H1 (cell line): ENCODE results near the gene MACROD2. TPM values are rescaled to one million over a fixed set of nuclear protein-coding genes. Genes with fewer than 3 reads are reported as not detected.

Source experiments
- CTCF ChIA-PET: fragments of 300-600 bp; sonication (Branson Sonifier 250); formaldehyde crosslinking; loops from one replicate; lab custom pipeline; 2021; ENCODE audit not compliant: partially characterized antibody; lab: Charles Lee
- POLR2A ChIA-PET: fragments of 300-600 bp; sonication (Branson Sonifier 250); formaldehyde crosslinking; loops from one replicate; lab custom pipeline; 2021; ENCODE audit warnings: inconsistent platforms; ENCODE audit not compliant: partially characterized antibody; lab: Charles Lee
- DNase-seq, 2 experiments: peaks; one replicate each; pipeline versions ENCODE4 v3.0.0 to v3.0.0-alpha.2; 2010 to 2022; ENCODE audit warnings: low spot score in 2 of 2, low read depth in 1 of 2, mixed read lengths in 1 of 2
- FAIRE-seq: peaks from 2 replicates; lab custom pipeline; 2011; peaks lifted over from hg19 to GRCh38; lab: Jason Lieb, UNC
- H2AFZ ChIP-seq: 2 replicates; pipeline ENCODE4 v1.8.1; 2012; ENCODE audit warnings: low read length, inconsistent platforms
- H2AK5ac ChIP-seq: 2 replicates; pipeline ENCODE4 v1.6.1; 2013; ENCODE audit warnings: low read depth, low read length
- H2BK120ac ChIP-seq: replicated peaks from 2 replicates; pipeline ENCODE3; 2013; ENCODE audit warnings: low read depth, low read length, inconsistent platforms
- H2BK12ac ChIP-seq: 2 replicates; pipeline ENCODE4 v1.6.1; 2013; ENCODE audit warnings: low read depth, low read length
- H2BK15ac ChIP-seq: 2 replicates; pipeline ENCODE4 v1.6.1; 2013; ENCODE audit warnings: low read length
- H2BK20ac ChIP-seq: 2 replicates; pipeline ENCODE4 v1.6.1; 2013; ENCODE audit warnings: low read length
- H2BK5ac ChIP-seq: 2 replicates; pipeline ENCODE4 v1.6.1; 2013; ENCODE audit warnings: low read depth, low read length
- H3K14ac ChIP-seq: 2 replicates; pipeline ENCODE4 v1.6.1; 2013; ENCODE audit warnings: inconsistent platforms; ENCODE audit not compliant: insufficient read length
- H3K18ac ChIP-seq: 2 replicates; pipeline ENCODE4 v1.6.1; 2013; ENCODE audit warnings: low read length; ENCODE audit errors: extremely low read depth
- H3K23ac ChIP-seq: 2 replicates; pipeline ENCODE4 v1.6.1; 2013; ENCODE audit warnings: inconsistent platforms; ENCODE audit not compliant: insufficient read length
- H3K23me2 ChIP-seq: 2 replicates; pipeline ENCODE4 v1.6.1; 2013; ENCODE audit warnings: low read depth, low read length
- H3K27ac ChIP-seq: 2 replicates; pipeline ENCODE4 v1.6.1; 2011; ENCODE audit warnings: low read depth, low read length, inconsistent platforms
- H3K27me3 ChIP-seq, 4 experiments: replicated peaks in 1 of 4; 1 replicate in 1 of 4; 2 replicates in 3 of 4; pipeline versions ENCODE4 v1.6.1 to v1.8.1; 2011 to 2013; ENCODE audit warnings: low read length in 3 of 4, mild to moderate bottlenecking in 3 of 4, inconsistent platforms in 2 of 4, mixed read lengths in 2 of 4, moderate library complexity in 1 of 4; ENCODE audit not compliant: control insufficient read depth in 3 of 4, insufficient read depth in 3 of 4; ENCODE audit errors: extremely low read depth in 1 of 4
- H3K36me3 ChIP-seq, 4 experiments: 2 replicates each; pipeline versions ENCODE4 v1.6.1 to v1.8.1; 2011 to 2013; ENCODE audit warnings: mild to moderate bottlenecking in 4 of 4, low read length in 3 of 4, moderate library complexity in 2 of 4, control low read depth in 1 of 4, inconsistent platforms in 1 of 4; ENCODE audit not compliant: insufficient read depth in 4 of 4, control insufficient read depth in 2 of 4
- H3K4ac ChIP-seq: replicated peaks from 2 replicates; pipeline ENCODE3; 2013; ENCODE audit warnings: low read length, low read depth, mixed read lengths, inconsistent platforms; ENCODE audit not compliant: insufficient read length
- H3K4me1 ChIP-seq, 4 experiments: replicated peaks in 1 of 4; 1 replicate in 1 of 4; 2 replicates in 3 of 4; pipeline versions ENCODE4 v1.6.1 to v1.8.1; 2011 to 2013; ENCODE audit warnings: low read length in 3 of 4, inconsistent platforms in 2 of 4, mixed read lengths in 1 of 4; ENCODE audit not compliant: insufficient read depth in 4 of 4, control insufficient read depth in 3 of 4
- H3K4me2 ChIP-seq, 2 experiments: 2 replicates each; pipeline versions ENCODE4 v1.6.1 to v1.8.1; 2011 to 2013; ENCODE audit warnings: low read depth in 2 of 2, low read length in 2 of 2, control low read depth in 1 of 2, inconsistent platforms in 1 of 2, mild to moderate bottlenecking in 1 of 2; ENCODE audit not compliant: insufficient read depth in 1 of 2
- H3K4me3 ChIP-seq, 4 experiments: fragments of 200-600, 300-600 bp in 1 of 4; sonication (generic), shearing (Covaris generic), sonication (Bioruptor Twin) in 1 of 4; 2 replicates each; pipeline versions ENCODE4 v1.5.1 to v1.8.1; 2011 to 2016; ENCODE audit warnings: low read length in 4 of 4, low read depth in 3 of 4, control low read depth in 2 of 4, inconsistent platforms in 2 of 4, mild to moderate bottlenecking in 2 of 4, mixed read lengths in 1 of 4, moderate library complexity in 1 of 4; ENCODE audit not compliant: insufficient read depth in 2 of 4; ENCODE audit errors: extremely low read depth in 1 of 4
- H3K56ac ChIP-seq: replicated peaks from 2 replicates; pipeline ENCODE3; 2013; ENCODE audit warnings: low read depth, mild to moderate bottlenecking, mixed read lengths, low read length, inconsistent platforms; ENCODE audit not compliant: insufficient read length
- H3K79me1 ChIP-seq: 2 replicates; pipeline ENCODE4 v1.6.1; 2013; ENCODE audit warnings: low read depth, low read length, control low read depth
- H3K79me2 ChIP-seq, 2 experiments: 2 replicates each; pipeline versions ENCODE4 v1.6.1 to v1.8.1; 2012 to 2013; ENCODE audit warnings: low read length in 2 of 2, mild to moderate bottlenecking in 2 of 2, inconsistent platforms in 1 of 2; ENCODE audit not compliant: insufficient read depth in 2 of 2, control insufficient read depth in 1 of 2
- H3K9ac ChIP-seq, 4 experiments: replicated peaks in 1 of 4; 1 replicate in 1 of 4; 2 replicates in 3 of 4; pipeline versions ENCODE4 v1.6.1 to v1.8.1; 2011 to 2013; ENCODE audit warnings: low read depth in 3 of 4, low read length in 3 of 4, control low read depth in 2 of 4, mild to moderate bottlenecking in 2 of 4, moderate library complexity in 2 of 4, inconsistent platforms in 1 of 4; ENCODE audit errors: extremely low read depth in 1 of 4
- H3K9me3 ChIP-seq, 2 experiments: 2 replicates each; pipeline versions ENCODE4 v1.6.1 to v1.8.1; 2012 to 2013; ENCODE audit warnings: mild to moderate bottlenecking in 2 of 2, moderate library complexity in 2 of 2, control low read depth in 1 of 2, inconsistent platforms in 1 of 2, low read depth in 1 of 2, low read length in 1 of 2, mixed read lengths in 1 of 2; ENCODE audit not compliant: insufficient read depth in 2 of 2
- H4K20me1 ChIP-seq, 2 experiments: replicated peaks in 1 of 2; 2 replicates each; pipeline versions ENCODE3 to v1.8.1; 2011 to 2013; ENCODE audit warnings: inconsistent platforms in 2 of 2, low read length in 2 of 2, mild to moderate bottlenecking in 1 of 2; ENCODE audit not compliant: insufficient read depth in 2 of 2, control insufficient read depth in 1 of 2
- H4K5ac ChIP-seq: 2 replicates; pipeline ENCODE4 v1.6.1; 2013; ENCODE audit warnings: low read length, low read depth, mixed read lengths, inconsistent platforms; ENCODE audit not compliant: insufficient read length
- H4K8ac ChIP-seq: 2 replicates; pipeline ENCODE4 v1.8.0; 2013; ENCODE audit warnings: mild to moderate bottlenecking, moderate library complexity, low read length, inconsistent platforms; ENCODE audit not compliant: insufficient read depth; ENCODE audit errors: extremely low read depth
- H4K91ac ChIP-seq: replicated peaks from 2 replicates; pipeline ENCODE3; 2013; ENCODE audit warnings: low read length, mixed read lengths, inconsistent platforms; ENCODE audit not compliant: insufficient read length
- BRCA1 ChIP-seq: IDR thresholded peaks from 2 replicates; pipeline ENCODE4 v1.6.1; 2012; ENCODE audit warnings: low read depth, low read length, improper control_type of control experiment
- CREB1 ChIP-seq: IDR thresholded peaks from 2 replicates; pipeline ENCODE4 v1.6.1; 2012; ENCODE audit warnings: inconsistent platforms
- GTF2F1 ChIP-seq: IDR thresholded peaks from 2 replicates; pipeline ENCODE4 v1.6.1; 2012; ENCODE audit warnings: low read depth, low read length, improper control_type of control experiment, borderline replicate concordance
- JUND ChIP-seq: IDR thresholded peaks from 2 replicates; pipeline ENCODE4 v1.6.1; 2011; ENCODE audit warnings: mild to moderate bottlenecking, improper control_type of control experiment, low read length
- MAFK ChIP-seq: IDR thresholded peaks from 2 replicates; pipeline ENCODE4 v1.6.1; 2012; ENCODE audit warnings: low read depth, mild to moderate bottlenecking, improper control_type of control experiment, low read length
- POLR2A ChIP-seq, 2 experiments: IDR thresholded peaks; 1 replicate in 1 of 2; 2 replicates in 1 of 2; pipeline ENCODE4 v1.6.1; 2011; ENCODE audit warnings: low read depth in 2 of 2, low read length in 2 of 2, mild to moderate bottlenecking in 2 of 2; ENCODE audit errors: control extremely low read depth in 1 of 2
- RXRA ChIP-seq: IDR thresholded peaks from 2 replicates; pipeline ENCODE4 v1.6.1; 2011; ENCODE audit warnings: low read depth, mild to moderate bottlenecking, low read length, moderate library complexity; ENCODE audit not compliant: insufficient read depth
- SIN3A ChIP-seq, 2 experiments: IDR thresholded peaks in 1 of 2; conservative IDR thresholded peaks in 1 of 2; 2 replicates each; pipeline ENCODE4 v1.6.1; 2011 to 2012; ENCODE audit warnings: low read length in 2 of 2, improper control_type of control experiment in 1 of 2, low read depth in 1 of 2, mild to moderate bottlenecking in 1 of 2
- WGBS, 2 experiments: shearing (Covaris generic) in 1 of 2; methylation state at CpG; one replicate each; pipeline versions ENCODE4 v1.1.6 to v1.1.7; 2013 to 2015; ENCODE audit warnings: low lambda C conversion rate in 2 of 2, mixed read lengths in 2 of 2, inconsistent platforms in 1 of 2, low coverage in 1 of 2, missing lambda C conversion rate in 1 of 2; ENCODE audit not compliant: insufficient replicate concordance in 2 of 2, insufficient coverage in 1 of 2, insufficient read length in 1 of 2; ENCODE audit errors: extremely low coverage in 1 of 2, missing lambda C conversion rate in 1 of 2; 5-methylcytosine and 5-hydroxymethylcytosine counted together
- polyA plus RNA-seq, 7 experiments: library from polyadenylated mRNA; depleted of rRNA in 3 of 7; stranded (reverse) in 5 of 7; unstranded in 2 of 7; fragments of >200 nt in 5 of 7; fragments of 200-250 nt in 2 of 7; gene quantifications; 1 replicate in 5 of 7; 2 replicates in 1 of 7; 4 replicates in 1 of 7; pipeline versions ENCODE4 v1.2.1 to v1.2.3, GENCODE V29; 2011 to 2013; ENCODE audit warnings: missing spikeins in 2 of 7, mixed read lengths in 2 of 7
- total RNA-seq: library from RNA; stranded (reverse); fragmentation: NEBNext Ultra II Directional; extraction: Animal tissue kit (Norgen Biotek cat#: 25700); gene quantifications from 2 replicates; pipeline ENCODE4 v1.2.1, GENCODE V29; 2021

Gene MACROD2
- total and polyA plus RNA-seq, 2 of the 8 experiments (the other 6 are each of a cell fraction or from before 2014, with no cell fraction given): 0.70 to 3.9 TPM

DNA sequence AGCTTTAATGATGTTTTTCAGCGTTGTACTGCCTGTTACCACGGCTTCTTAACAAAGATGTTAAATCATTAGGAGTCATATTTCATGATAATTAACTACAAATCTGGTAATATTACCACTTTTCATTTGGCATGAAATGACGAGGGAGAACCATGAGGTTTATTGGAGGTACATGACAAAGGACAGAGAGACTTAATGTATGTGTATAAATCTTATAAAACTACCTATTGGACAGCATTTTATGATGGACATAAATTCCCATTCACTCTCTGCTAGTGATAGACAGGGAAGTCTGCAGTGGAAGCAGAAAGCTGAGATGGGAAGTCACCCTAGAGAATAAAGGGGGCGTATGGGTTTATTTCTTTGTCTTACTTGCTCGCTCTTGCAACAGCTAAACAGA, 1292.0 kb downstream of the MACROD2 start:
- H2BK5ac ChIP-seq: no peak overlapping the region
- H3K9me3 ChIP-seq: no peaks in the 10 kb centered on the region
- no peak overlapping the region for H2BK12ac ChIP-seq
- no peak overlapping the region for H2BK20ac ChIP-seq
- H3K23ac ChIP-seq: no peak overlapping the region
- H3K27me3 ChIP-seq: no peaks in the 10 kb centered on the region
- no peak overlapping the region for H3K18ac ChIP-seq
- no peak overlapping the region for H3K14ac ChIP-seq
- FAIRE-seq (no peak), DNase-seq (no peak)
- WGBS, 2 experiments: 97% methylated on average over 5 of the region's 5 CpGs; no CpG with 5 or more reads in 1 of the 2 experiments
- no peak overlapping the region for H3K27ac ChIP-seq
- no peak overlapping the region for H2BK120ac ChIP-seq
- no peak overlapping the region for H4K8ac ChIP-seq
- no peak overlapping the region for H2AK5ac ChIP-seq
- H4K20me1 ChIP-seq: no peaks in the 10 kb centered on the region
- no peaks in the 10 kb centered on the region for H3K79me1 ChIP-seq
- no peak overlapping the region for H3K9ac ChIP-seq
- H4K5ac ChIP-seq: no peak overlapping the region
- no peak overlapping the region for H2AFZ ChIP-seq
- H2BK15ac ChIP-seq: no peak overlapping the region
- H3K36me3 ChIP-seq: 0 out of 8 replicates have a peak, but pooled peaks cover 0 to 2% (median 0%) of the 10 kb centered on the region in 4 experiments
- ChIA-PET POLR2A (no interaction called here), CTCF (interaction anchor here (0.7 to 1.4 kb wide), 3 partner anchors 51 to 813 kb away, joined by 3 to 4 read pairs (median 3); no protein-coding TSS in a partner anchor)
- H3K56ac ChIP-seq: no peak overlapping the region
- no peaks in the 10 kb centered on the region for H3K23me2 ChIP-seq
- no peak overlapping the region for H3K4me3 ChIP-seq
- no peak overlapping the region for H3K4me2 ChIP-seq
- no peaks in the 10 kb centered on the region for H3K79me2 ChIP-seq
- no peak overlapping the region for H4K91ac ChIP-seq
- no peaks in the 10 kb centered on the region; a peak in 1 of 7 replicates for H3K4me1 ChIP-seq
- H3K4ac ChIP-seq: no peak overlapping the region
- no peak for TF ChIP-seq CREB1
- no peak for TF ChIP-seq RXRA
- no peak for TF ChIP-seq BRCA1
- TF ChIP-seq JUND: no peak
- TF ChIP-seq MAFK: no peak
- no peak for TF ChIP-seq SIN3A (conservative IDR thresholded peaks at IDR 0.05 in 1 of 2, IDR thresholded peaks at IDR 0.05 in 1 of 2; ENCODE audit: low read depth in 1 of 2, low read length in 2 of 2)
- TF ChIP-seq POLR2A (IDR thresholded peaks at IDR 0.05; ENCODE audit: control extremely low read depth in 1 of 2, low read depth in 2 of 2, low read length in 2 of 2): no peak
- no peak for TF ChIP-seq GTF2F1
